GM21381 (cell line): ENCODE results near the gene ROBO1.

Source experiments
- ATAC-seq: cut with Tn5 transposase; IDR thresholded peaks from one replicate; pipeline ENCODE4 v1.9.1; 2021; ENCODE audit warnings: mild to moderate bottlenecking, moderate library complexity; ENCODE audit not compliant: unreplicated experiment

Gene ROBO1

GRCh38 chr3:78666470-78666800, 1101.4 kb downstream of the ROBO1 start:
- ATAC-seq, result no peak

GRCh38 chr3:78665776-78666469, 1101.9 kb downstream of the ROBO1 start:
- no peak for ATAC-seq

- ATAC-seq, result no peak
Measured at GRCh38 chr3:78665101-78665500, 1102.7 kb downstream of the ROBO1 start.

GRCh38 chr3:78660957-78661356, 1106.8 kb downstream of the ROBO1 start:
- ATAC-seq, result no peak

- no peak for ATAC-seq
Measured at GRCh38 chr3:78659386-78659987, 1108.3 kb downstream of the ROBO1 start.

- ATAC-seq, result no peak
Measured at GRCh38 chr3:78647726-78648125, 1120.1 kb downstream of the ROBO1 start.

GRCh38 chr3:78645628-78646310, 1122.0 kb downstream of the ROBO1 start:
- peak; percentile 87 for ATAC-seq

- ATAC-seq, result no peak
Measured at GRCh38 chr3:78644847-78645246, 1123.0 kb downstream of the ROBO1 start.

GRCh38 chr3:78642226-78643035, 1125.4 kb downstream of the ROBO1 start:
- no peak for ATAC-seq

- ATAC-seq, result no peak
Measured at GRCh38 chr3:78641703-78642102, 1126.1 kb downstream of the ROBO1 start.

GRCh38 chr3:78634316-78634715, 1133.5 kb downstream of the ROBO1 start:
- ATAC-seq, result no peak

GRCh38 chr3:78633626-78634025, 1134.2 kb downstream of the ROBO1 start:
- ATAC-seq, result no peak

GRCh38 chr3:78632925-78633553, 1134.8 kb downstream of the ROBO1 start:
- ATAC-seq, result no peak

- ATAC-seq, result no peak
Measured at GRCh38 chr3:78629544-78629943, 1138.3 kb downstream of the ROBO1 start.

GRCh38 chr3:78621061-78621716, 1146.6 kb downstream of the ROBO1 start:
- ATAC-seq, result no peak

GRCh38 chr3:78614486-78614885, 1153.3 kb downstream of the ROBO1 start:
- no peak for ATAC-seq

GRCh38 chr3:78613421-78613879, 1154.3 kb downstream of the ROBO1 start:
- ATAC-seq, result no peak

- ATAC-seq, result no peak
Measured at GRCh38 chr3:78611278-78611677, 1156.5 kb downstream of the ROBO1 start.

- ATAC-seq, result no peak
Measured at GRCh38 chr3:78610462-78611125, 1157.2 kb downstream of the ROBO1 start.

GRCh38 chr3:78606756-78607155, 1161.0 kb downstream of the ROBO1 start:
- no peak for ATAC-seq
